GM19468 (cell line): ENCODE measurements around the gene ACLY.

Experiments used
- ATAC-seq: cut with Tn5 transposase; IDR thresholded peaks from one replicate; pipeline ENCODE4 v1.9.1; 2021; ENCODE audit warnings: mild to moderate bottlenecking, moderate library complexity, moderate number of reproducible peaks; ENCODE audit not compliant: unreplicated experiment; ENCODE audit errors: extremely low read depth

The ACLY gene

GRCh38 chr17:41914358-41914766 is 4.4 kb downstream of the ACLY start:
- no peak for ATAC-seq

- no peak for ATAC-seq
Measured at GRCh38 chr17:41913798-41914197, 5.0 kb downstream of the ACLY start.

GRCh38 chr17:41912925-41913324 is 5.8 kb downstream of the ACLY start:
- ATAC-seq: no peak

- no peak for ATAC-seq
Measured at GRCh38 chr17:41910701-41911391, 7.9 kb downstream of the ACLY start.

- no peak for ATAC-seq
Measured at GRCh38 chr17:41909088-41909487, 9.7 kb downstream of the ACLY start.

- ATAC-seq: no peak
Measured at GRCh38 chr17:41907633-41908539, 10.9 kb downstream of the ACLY start.

- no peak for ATAC-seq
Measured at GRCh38 chr17:41907185-41907556, 11.6 kb downstream of the ACLY start.

GRCh38 chr17:41906465-41907184 is 12.1 kb downstream of the ACLY start:
- no peak for ATAC-seq

- ATAC-seq: no peak
Measured at GRCh38 chr17:41905172-41905571, 13.6 kb downstream of the ACLY start.

- no peak for ATAC-seq
Measured at GRCh38 chr17:41904242-41904841, 14.4 kb downstream of the ACLY start.

GRCh38 chr17:41901646-41902045 is 17.1 kb downstream of the ACLY start:
- ATAC-seq: no peak

- ATAC-seq: no peak
Measured at GRCh38 chr17:41896726-41897125, 22.0 kb downstream of the ACLY start.

GRCh38 chr17:41895617-41896016 is 23.1 kb downstream of the ACLY start:
- ATAC-seq: no peak

- ATAC-seq: no peak
Measured at GRCh38 chr17:41894791-41895331, 23.9 kb downstream of the ACLY start.

GRCh38 chr17:41893384-41893783 is 25.4 kb downstream of the ACLY start:
- ATAC-seq: no peak

GRCh38 chr17:41892021-41892376 is 26.8 kb downstream of the ACLY start:
- ATAC-seq: no peak

GRCh38 chr17:41891135-41892020 is 27.4 kb downstream of the ACLY start:
- ATAC-seq: no peak

- no peak for ATAC-seq
Measured at GRCh38 chr17:41888332-41888965, 30.3 kb downstream of the ACLY start.

GRCh38 chr17:41885733-41886132 is 33.0 kb downstream of the ACLY start:
- ATAC-seq: no peak
